Measurements from ENCODE around the gene MOB3B.

GRCh38 chr9:27348785-27349697 lies 180.6 kb downstream of the MOB3B start:
- TF ChIP-seq PRDM10 (tag by site-specific recombination; IDR thresholded peaks at IDR 0.05) (no peak), KLF10 (tag by site-specific recombination; IDR thresholded peaks at IDR 0.05) (no peak), CTCF (tag by site-specific recombination; IDR thresholded peaks at IDR 0.05) (no peak), ZNF561 (tag by site-specific recombination; IDR thresholded peaks at IDR 0.05; ENCODE audit: borderline replicate concordance) (no peak), ZNF707 (tag by site-specific recombination; IDR thresholded peaks at IDR 0.05) (no peak), GLIS1 (tag by site-specific recombination; IDR thresholded peaks at IDR 0.05) (no peak), ZNF146 (tag by site-specific recombination; IDR thresholded peaks at IDR 0.05) (no peak), ZNF138 (tag by site-specific recombination; IDR thresholded peaks at IDR 0.05; ENCODE audit: borderline replicate concordance) (no peak), GLI2 (tag by site-specific recombination; IDR thresholded peaks at IDR 0.05; ENCODE audit: borderline replicate concordance, low read depth) (no peak), ZBTB7A (tag by site-specific recombination; IDR thresholded peaks at IDR 0.05; ENCODE audit: low read depth) (no peak)

All from HEK293 (cell line).